ENCODE measurements around the gene HES6.
"Not testable (repeated sequence)": the region's sequence is repeated elsewhere in the genome, so short reads cannot be mapped to it uniquely, and the experiment has no call there.

Gene HES6

DNA sequence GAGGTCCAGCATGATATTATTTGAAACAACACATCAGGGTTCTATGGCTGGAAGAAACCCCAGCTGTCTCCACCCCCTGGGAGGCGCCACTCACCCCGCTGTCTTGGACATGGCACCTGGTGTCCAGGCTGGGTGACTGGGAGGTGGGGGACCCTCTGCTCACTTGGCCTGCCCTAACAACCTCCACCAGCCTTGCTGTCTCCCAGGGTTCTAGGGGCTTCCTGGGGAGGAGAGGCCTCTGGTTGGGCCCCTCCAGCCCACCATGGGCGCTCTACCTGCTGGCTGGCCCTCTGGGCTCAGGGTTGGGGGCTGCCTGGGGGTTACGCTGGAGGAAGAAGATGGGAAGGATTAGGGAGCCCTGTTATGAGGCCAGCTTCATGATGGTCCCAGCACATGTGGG, 32.3 kb upstream of the HES6 start:
- no peak for DNase-seq

DNA sequence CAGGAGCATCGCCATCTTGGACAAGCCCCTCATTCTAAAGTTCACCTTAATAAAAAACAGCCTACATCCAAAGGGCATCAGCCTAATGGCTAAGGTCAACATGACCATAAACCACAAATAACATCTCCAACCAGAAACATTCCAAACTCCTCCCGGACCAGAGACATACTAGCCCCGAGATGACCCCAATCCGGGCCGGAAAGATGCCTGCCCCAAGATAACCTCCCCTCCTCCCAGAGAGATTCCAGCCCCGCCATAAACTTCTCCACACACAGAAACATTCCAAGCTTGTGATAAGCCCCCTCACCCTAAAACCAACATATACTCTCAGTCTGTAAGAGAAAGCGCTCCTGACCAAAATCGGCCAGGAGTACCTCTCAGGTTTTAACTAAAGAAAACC, 31.8 kb upstream of the HES6 start:
- not testable (repeated sequence) for DNase-seq

DNA sequence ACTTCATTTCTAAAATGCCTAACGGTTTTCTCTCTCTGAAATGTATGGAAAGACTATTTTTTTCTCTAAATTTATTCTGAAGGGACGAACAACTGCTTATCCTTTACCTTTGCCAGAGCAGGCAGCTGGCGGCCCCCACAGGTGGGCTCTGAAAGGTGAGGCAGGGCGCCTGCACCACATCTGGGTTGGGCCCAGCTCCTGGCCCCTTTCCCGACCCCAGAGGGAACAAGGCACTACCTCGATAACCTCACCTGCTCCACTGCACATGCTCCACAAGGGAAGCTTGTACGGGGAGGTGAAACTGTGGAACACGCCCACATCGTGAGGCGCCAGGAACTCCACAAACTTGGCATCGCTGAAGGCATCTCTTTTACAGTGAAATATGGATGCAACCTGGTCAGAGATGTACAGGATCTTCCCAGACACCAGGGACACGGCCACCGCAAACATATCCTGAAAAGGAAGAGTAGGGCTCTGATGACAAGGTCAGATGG, 31.3 kb upstream of the HES6 start:
- DNase-seq = no peak

DNA sequence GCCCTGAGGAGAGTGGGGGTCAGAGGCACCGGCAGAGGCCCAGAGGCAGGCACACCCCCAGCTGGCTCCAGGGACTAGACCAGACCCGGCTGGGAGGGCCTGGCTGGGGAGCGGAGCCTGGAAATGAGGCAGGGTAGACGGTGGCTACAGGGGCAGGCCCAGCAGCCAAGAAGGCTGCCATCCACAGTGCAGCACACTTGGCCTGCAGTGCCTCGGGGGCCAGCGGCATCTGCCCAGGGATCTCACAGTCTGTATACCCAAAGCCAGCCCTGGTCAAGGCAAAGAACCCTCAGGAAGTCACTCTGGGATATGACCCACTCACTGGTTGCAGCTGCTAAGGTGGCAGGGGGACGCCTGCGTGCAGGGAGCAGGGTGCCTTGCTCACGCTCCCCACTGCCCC, 30.8 kb upstream of the HES6 start:
- no peak for DNase-seq

DNA sequence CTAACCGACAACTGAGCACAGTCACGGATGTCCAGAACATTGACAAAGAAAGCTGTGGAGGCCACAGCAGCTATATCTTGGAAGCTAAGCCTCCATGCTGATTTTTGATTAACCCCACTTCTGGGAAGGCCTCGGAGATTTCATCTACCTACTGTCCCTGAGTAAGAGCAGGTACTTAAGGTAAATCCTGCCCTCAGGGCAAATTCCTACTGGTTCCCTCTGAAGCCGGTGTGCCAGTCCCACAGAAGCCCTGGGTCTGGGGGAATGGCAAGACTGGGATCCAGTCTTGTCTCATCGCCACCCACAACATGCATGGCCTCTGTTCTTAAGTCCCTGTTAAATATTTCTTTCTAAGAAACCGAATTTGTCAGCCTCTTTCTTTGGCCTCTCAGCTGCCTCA, 29.9 kb upstream of the HES6 start:
- DNase-seq = no peak

DNA sequence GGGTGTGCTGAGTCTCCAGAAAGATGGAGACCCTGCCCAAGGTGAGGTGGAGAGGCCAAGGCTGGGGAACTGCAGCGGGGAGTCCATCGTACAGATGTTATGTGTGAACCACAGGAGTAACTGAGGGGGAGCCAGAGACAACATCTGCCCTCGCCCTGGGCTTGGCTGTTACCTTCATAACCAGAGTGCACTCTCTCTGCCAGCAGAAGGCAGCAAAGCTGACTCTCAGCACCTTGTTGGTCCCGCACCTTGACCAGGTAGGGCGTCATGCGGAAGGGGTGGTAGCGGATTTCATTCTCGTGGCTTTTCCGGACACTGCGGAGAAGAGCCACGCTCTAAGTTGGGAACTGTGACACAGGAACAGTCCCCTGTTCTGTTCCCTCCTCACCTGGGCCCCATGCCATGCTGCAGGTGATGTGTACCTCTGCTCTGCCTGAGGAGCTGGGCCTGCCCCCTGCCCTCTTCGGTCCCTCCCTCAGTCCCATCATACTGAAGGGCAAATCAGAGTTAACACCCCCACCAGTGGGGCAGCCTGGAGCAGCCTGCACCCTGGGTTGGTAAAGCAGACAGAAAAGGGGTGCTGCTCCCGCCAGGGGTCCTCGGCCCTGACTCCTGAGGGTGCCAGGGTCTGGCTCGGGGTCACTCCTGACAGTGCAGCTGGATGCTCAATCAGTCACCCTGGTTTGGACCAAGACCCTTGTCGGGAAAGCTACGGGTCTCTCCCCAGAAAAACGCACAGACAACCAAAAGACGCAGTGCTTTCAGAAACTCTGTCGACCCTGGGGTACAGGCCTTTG, 28.2 kb upstream of the HES6 start:
- DNase-seq = no peak

DNA sequence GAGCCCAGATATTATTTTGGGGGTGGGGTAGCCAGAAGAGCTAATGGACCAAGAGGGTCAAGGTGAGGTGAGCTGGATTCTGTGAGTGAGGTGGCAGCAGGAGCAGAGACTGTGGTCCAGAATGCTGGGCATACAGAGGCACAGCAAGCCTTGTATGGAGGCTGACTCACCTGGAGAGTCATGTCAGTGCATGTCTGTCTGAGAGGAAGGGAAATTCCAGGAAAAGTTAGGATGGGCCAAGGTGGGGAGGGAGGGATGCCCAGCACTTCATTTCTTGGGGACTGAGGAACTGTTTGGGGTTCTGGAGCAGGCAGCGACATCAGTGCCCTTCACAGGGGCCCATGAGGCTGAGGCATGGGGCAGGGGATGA, 27.5 kb upstream of the HES6 start:
- no peak for DNase-seq

DNA sequence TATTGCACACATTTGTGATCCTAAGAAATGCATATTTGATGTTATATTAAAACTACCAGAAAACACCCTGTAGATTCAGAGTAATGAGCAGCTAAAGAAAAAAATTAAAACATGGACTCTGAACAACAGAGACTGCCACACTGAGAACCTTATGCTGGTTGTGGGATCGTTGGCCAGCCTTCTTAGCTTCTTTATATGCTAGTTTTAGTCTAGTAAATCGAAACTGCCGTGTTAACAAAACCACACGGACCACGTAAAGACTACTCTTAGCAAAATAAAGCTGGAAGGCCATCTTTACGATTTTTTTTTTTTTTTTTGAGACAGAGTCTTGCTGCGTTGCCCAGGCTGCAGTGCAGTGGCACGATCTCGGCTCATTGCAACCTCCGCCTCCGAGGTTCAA, 25.8 kb upstream of the HES6 start:
- DNase-seq = no peak

DNA sequence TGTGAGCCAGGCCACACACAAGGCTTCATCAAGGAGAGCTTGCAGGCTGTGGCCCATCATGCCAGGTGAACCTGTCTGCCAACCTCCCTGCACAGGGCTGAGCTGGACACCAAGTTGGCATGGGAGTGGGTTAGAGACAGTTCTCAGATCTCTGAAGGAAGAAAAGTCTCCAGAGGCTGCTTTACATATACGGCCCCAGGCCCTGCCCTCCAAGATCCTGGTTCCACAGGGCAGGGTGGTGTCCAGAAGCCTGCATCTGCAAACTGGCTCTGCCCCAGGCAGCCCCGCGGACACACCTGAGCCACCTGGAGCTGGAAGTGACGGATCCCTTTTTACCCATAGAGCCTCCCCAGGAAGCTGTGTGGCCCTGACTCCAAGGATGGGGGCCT, 24.2 kb upstream of the HES6 start:
- DNase-seq = no peak

DNA sequence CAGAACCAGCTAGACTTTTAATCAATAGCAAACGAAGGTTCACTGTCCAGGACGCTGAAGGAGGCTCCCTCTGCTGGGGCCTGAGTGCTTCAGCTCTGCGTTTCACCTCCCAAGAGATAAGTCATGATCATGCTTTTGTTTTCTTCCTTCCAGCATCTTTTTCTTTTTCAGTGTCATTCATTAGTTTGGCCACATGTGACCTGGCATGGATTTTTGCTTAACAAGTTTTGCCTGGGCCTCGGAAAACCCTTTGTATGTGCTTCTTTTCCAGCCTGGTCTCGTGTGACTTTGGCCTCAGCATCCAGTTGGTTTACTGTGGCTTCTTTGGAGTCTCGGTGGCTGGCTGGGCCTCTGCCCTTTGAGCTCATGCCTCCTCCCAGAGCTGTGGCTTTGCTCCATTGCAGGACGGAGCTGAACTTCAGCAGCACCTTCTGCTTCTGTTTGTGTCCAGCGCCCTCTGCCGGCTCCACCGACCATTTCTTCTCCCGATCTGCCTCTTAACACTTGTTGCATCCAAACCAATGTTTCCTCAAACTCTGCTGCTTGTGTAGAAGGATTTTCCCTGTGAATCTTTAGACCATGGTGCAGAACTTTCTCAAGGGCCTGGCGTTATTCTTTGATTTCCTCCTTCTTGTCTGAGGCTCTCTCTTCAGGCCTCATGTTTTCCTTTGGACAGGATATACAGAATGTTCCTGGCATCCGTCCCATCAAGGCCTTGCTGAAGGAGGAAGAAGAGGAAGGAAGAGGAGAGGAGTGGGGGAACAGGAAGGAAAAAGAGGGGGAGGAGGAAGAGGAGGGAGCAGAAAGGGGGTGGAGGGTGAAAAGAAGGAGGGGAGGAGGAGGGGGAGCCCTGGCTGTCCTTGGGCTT, 23.6 kb upstream of the HES6 start:
- DNase-seq = peak; percentile 55 to 67

DNA sequence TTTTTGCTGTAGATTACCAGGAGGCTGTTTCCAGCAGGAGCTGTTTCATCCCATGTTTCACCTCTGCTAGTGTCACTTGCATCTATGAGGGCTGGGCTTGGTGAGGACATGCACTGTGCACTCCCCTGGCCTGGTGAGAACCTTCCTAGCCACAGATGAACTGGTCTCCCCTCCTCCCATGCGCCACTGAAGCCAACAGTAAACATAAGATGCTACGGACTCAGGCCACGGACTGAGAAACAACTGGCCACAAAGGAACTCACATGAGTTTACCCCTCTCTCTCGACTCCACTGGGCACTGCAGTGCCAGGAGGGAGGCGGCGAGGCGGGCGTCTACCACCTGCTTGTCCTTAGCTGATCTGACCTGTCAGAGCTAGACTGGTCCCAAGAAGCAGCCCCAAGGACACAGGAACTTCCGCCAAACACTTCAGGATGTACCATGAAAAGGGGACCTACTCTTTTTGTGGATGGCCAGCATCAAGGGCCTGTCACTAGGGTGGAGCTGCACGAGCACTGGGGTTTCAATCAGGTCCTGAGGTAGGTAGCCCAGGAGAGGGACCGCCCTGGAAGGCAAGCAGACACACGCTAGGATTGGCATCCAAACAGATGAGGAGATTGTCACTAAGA, 22.8 kb upstream of the HES6 start:
- no peak for DNase-seq

DNA sequence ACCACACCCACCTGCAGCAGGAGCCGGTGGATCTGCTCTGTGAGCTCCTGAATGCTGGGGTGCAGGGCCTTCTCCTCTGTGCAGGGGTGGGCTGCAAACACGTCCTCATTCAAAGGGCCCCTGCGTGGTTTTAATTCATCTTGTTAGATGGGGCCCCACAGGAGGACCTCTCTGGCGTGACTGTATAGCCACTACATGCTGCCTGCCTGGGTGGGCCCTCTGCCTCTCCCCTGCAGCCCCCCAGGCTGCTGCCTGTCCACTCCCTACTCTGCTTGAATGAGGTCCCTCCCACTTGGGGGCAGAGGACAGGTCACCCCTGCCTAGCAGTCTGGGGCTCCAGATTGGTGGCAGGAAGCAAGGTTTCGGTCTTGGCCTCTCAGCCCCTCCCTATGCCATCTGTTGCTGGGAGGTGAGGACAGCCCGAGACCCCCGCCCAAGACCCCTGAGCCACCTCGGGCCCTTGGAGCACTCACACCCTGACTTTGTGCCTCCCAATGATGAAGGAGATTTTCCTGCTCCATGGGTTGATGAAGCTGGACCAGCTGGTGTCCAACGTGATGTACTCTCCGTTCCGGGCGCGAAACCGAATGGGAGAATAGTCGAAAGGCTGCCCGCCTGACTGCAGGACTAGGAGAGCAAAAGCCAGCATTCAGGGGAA, 22.0 kb upstream of the HES6 start:
- no peak for DNase-seq

DNA sequence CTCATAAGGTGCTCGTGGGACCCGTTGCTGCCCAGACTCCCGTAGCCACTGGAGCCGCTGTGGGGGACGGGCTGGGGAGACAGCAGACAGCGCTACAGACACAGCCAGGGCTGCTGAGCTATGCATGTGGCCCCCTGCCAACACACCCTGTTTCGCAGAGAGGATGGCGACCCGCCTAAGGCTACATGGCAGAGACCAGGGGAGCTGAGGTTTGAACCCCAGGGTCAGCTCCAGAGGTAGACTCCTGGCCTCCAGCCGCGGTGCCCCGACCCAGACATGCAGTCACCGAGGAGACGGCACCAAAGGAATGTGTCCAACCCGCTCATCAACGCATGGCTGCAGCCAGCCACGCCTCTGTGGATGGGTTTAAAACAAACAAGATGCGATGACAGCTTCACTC, 21.0 kb upstream of the HES6 start:
- no peak for DNase-seq

DNA sequence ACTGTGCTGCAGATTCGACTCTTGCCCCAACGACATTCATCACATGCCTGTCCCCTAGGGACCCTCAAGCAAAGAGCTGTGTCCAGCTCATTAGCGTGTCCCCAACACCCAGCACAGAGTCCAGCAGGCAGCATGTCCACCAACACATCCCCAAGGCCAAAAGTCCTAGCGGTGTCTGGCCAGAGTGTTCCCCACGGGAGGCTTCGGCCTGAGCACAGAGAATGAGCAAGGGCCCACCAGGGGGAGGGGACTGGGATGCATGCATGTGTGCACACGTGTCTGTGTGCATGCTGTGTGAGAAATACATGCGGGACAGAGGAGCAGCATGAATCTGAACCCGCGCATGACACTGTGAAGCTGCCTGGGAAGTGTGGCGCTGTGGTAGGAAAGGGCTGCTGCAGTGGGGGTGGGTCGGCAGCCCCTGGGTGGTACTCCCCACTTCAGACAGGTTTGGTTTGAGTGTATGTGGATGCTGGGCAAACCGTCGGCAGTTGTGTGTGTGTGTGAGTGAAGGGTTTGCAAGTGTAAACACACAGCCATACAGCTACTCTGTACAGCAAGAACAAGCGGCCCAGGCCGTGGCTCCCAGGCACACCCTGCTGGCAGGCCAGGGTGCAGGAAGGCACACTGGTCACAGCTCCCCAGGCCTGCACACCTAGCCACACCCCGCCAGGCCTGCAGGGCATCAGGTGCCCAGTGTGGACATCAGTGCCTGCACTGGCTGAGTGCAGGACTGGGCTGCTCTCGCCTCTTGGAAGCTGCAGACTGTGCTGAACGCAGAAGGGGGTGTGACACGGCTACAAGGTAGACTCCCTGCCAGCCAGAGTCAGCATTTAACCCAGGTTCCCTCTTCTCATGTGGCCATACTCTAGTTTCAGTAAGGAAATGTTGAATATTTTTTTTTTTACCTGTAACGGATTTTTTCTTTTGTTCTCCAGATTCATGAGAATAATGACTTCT, 19.5 kb upstream of the HES6 start:
- no peak for DNase-seq

DNA sequence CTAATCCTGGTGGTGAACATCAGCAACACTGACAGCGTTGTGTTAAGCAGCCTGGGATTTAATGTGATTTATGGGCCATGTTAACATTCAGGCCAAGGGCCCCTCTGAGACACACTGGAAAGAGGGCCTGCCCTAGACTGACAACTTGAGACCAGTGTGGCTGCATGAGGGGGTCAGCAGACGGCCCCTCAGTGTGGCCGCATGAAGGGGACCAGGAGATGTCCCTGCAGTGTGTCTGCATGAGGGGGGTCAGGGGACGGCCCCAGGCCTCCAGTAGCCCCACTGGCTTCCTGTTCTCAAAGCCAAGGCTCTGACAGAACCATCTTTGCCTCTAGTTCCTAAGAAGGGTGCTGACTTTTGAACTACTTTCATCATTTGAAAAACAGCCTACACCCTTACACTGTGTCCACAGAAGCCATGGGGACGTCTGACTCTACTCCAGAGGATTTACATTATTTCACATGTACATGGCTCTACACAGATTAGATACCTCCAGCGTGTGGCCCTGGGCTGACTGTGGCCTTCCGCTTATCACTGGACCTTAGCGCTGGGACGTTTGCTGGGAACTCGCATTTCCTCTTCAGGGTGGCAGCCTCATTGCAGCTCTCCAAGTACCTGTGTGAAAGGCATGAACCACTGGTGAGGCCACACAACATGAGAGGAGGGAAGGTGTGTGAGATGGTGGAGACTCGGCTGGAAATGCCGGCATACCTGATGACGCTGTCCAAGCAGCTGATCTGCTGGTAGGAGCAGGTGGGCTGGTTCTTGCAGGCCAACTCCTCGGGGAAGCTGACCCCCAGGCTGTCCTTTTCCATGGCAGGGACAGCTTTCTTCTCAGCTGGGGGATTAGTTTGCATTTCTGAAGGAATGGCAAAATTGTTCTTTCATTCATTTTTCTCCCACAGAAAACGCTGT, 18.2 kb upstream of the HES6 start:
- no peak for DNase-seq

DNA sequence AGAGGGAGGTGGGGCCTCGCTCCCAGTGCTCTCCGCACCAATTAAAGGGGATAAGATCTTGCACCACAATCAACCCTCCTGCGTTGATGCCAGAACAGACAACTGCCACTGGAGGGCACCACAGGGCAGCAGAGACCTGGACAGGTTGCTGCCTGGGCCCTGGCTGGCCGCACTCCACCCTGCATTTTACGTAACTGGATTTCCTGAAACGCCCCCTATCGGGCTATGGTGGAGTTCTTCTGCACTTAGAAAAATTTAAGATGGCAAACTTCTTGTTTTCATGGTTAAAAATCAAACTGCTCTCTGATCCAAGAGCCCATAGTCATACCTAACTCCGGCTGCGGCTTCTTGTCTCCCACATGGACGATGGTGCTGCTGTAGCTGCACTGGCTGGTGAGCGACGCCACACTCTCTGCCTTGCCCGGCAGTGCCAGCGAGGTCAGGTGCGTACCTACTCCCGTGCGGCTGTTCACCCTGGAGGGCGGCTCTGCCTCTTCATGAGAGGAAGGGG, 16.8 kb upstream of the HES6 start:
- peak; percentile 56 to 68 for DNase-seq

DNA sequence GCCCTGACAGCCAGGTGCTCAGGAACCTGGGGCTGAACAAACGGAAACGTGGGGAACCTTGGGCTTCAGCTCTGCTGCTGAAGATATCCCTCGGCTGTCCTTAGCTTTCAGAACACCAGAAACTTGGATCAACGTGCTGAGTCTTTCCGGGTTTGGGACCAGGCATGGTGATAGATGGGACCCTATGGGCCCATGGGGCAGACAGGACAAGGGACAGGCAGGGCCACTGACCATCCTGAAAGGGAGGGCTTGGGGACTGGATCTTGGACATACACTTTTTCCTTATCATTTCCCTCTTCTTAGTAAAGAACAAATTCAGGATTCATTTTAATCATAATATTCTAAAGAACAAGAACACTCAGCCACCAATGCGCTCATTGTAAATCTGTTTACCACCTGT, 16.3 kb upstream of the HES6 start:
- no peak for DNase-seq

DNA sequence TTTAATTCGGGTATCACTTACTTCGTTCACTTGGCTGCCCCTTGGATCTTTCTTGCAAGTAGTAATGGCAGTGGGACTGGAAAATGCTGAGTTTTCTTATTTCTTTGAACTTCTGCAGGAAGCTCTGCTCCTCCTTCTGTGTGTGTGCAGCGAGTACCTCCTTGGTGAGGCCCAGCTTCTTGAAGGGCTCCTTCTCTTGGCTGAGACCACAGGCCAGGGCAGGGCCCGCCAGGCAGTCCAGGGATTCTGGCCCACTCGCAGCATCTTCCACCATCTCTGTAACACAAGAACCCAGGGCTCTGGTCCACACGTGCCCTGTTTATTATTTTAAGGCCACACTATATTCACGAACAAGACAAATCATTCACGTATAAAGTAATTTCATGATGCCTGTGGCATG, 15.8 kb upstream of the HES6 start:
- DNase-seq = no peak

DNA sequence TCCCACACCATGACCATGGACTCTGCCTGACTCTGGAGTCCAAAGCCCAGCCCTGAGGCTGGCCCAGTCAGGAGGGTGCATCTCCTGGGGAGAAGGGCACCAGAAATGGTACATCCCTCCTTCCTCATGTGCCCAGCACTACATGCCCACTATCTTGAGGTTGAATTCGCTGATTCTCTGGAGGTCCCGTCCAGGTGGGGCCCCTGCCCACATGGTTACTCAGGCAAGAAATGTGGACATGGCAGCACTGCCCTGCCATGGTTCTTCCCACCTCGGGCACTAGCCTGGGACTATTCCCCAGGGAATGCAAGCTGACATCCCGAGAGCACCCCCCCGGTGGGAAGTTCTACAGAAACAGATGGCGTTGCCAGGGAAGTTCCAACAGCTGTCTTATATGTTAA, 15.3 kb upstream of the HES6 start:
- DNase-seq = no peak

DNA sequence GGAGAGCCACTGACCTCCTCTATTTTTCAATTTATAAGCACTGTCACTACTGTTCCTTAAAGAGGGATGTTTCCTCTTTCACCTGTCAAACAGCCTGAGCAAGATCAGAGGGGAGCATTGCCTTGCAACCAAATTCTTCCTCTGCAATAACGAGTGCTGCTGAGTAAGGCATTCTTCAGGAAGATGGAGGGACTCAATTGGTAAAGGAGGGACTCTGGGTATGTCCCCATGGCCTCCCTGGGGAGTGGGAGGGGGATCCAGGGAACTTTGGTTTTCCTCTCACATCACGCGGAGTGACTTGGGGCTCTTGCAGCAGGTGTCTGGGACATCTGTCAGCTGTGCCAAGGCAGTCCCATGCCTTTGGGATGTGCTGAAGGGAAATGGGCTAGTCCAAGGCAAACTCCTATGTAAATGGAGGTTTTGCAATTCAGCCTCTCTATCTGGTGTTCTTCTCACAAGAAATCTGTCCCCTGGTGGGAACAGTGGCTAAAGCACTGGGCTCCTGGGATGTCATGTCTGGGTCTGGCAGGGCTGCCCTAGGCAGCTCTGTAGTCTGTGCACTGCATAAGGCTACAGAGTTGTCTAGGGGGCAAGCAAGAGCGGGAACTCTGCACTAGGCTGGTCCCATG, 14.4 kb upstream of the HES6 start:
- no peak for DNase-seq
